ENCODE data around the gene L1CAM. TPM values are rescaled to one million over a fixed set of nuclear protein-coding genes. Genes with fewer than 3 reads are reported as not detected.

L1CAM gene
- total and polyA plus RNA-seq, 2 of the 8 experiments (the other 6 are each of a cell fraction or from before 2014, with no cell fraction given), result 11.0 to 43.0 TPM

DNA sequence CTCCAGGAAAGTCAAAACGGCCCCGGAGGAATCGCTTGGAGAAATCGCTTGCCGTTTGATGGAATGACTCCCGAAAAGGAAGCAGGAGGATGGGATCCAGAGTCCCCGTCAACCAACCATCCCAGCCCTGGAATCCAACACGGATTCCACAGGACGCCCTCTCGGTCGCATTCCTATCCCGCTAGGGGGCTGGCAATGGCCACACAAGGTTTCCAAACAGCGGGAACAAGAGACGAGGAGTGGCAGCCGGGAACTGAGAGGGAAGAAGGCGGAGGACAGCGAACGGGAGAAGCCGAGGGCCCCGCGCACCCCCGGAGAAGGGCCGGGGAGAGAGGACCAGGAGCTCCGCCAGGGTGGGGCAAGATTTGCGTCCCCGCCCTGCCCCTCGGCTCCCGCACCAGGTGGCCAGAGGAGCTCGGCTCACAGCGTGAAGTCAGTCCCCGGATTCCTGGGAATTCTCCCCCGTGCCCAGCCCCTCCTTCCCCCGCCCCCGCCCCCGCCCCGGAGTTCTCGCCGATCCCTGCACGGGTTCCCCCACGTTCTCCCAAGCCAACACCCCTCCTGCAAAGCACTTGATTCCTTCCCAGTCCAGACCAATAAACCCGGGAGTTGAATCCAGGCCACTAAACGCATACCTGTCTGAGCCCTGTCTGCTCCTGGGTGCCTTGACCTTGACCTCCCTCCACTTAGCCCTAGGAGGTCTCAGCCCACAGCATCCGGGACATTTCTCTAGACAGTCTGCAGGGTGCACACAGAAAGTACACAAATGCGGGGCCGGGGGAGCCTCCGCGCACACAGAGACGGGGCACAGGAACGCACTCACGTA is 57.0 kb downstream of the L1CAM start:
- ChIA-PET POLR2A (ENCODE audit: partially characterized antibody) (interaction anchor here (0.8 to 3.6 kb wide), 5 partner anchors 10 to 61 kb away, joined by 3 to 23 read pairs (median 3); no protein-coding TSS in a partner anchor), CTCF (ENCODE audit: partially characterized antibody) (interaction anchor here (0.9 to 1.8 kb wide), 3 partner anchors 22 to 96 kb away, joined by 4 to 6 read pairs (median 5); partner anchors contain the start of gene ARHGAP4)
- Histone ChIP-seq H4K5ac (ENCODE audit: insufficient read length, low read depth, low read length) (peak overlapping the region; percentile 10), H3K9ac (replicated peaks in 1 of 4; ENCODE audit: extremely low read depth in 1 of 4, low read depth in 3 of 4, low read length in 3 of 4) (peak overlapping the region in 2 of 4 experiments; percentile 24 to 41; a peak in 4 of 7 replicates), H2BK12ac (ENCODE audit: low read depth, low read length) (no peak overlapping the region), H2BK120ac (replicated peaks; ENCODE audit: low read depth, low read length) (no peak overlapping the region), H2BK15ac (ENCODE audit: low read length) (no peak overlapping the region), H2AK5ac (ENCODE audit: low read depth, low read length) (0 out of 2 replicates have a peak overlapping the region, but pooled peaks have one; percentile 6), H3K4me2 (ENCODE audit: insufficient read depth in 1 of 2, low read depth in 2 of 2, low read length in 2 of 2) (peak overlapping the region; percentile 61 to 75), H3K14ac (ENCODE audit: insufficient read length) (no peak overlapping the region), H3K23ac (ENCODE audit: insufficient read length) (no peak overlapping the region), H4K91ac (replicated peaks; ENCODE audit: insufficient read length, low read length) (peak overlapping the region; percentile 44), H3K23me2 (ENCODE audit: low read depth, low read length) (no peaks in the 10 kb centered on the region), H3K79me2 (ENCODE audit: control insufficient read depth in 1 of 2, insufficient read depth in 2 of 2, low read length in 2 of 2) (peaks cover 20 to 52% of the 10 kb centered on the region in 2 experiments; a peak in 3 of 4 replicates), H3K27me3 (replicated peaks in 1 of 4; ENCODE audit: control insufficient read depth in 3 of 4, extremely low read depth in 1 of 4, insufficient read depth in 3 of 4, low read length in 3 of 4) (peaks cover 0 to 6% (median 2%) of the 10 kb centered on the region in 4 experiments; a peak in 3 of 7 replicates), H3K18ac (ENCODE audit: extremely low read depth, low read length) (peak overlapping the region; percentile 90), H3K9me3 (ENCODE audit: insufficient read depth in 2 of 2, low read depth in 1 of 2, low read length in 1 of 2) (no peaks in the 10 kb centered on the region), H4K8ac (ENCODE audit: extremely low read depth, insufficient read depth, low read length) (peak overlapping the region; percentile 48; the same call in 1 of the 2 replicates), H3K36me3 (ENCODE audit: control insufficient read depth in 2 of 4, insufficient read depth in 4 of 4, low read length in 3 of 4) (no peaks in the 10 kb centered on the region), H3K79me1 (ENCODE audit: low read depth, low read length) (no peaks in the 10 kb centered on the region), H4K20me1 (replicated peaks in 1 of 2; ENCODE audit: control insufficient read depth in 1 of 2, insufficient read depth in 2 of 2, low read length in 2 of 2) (peaks cover 0 to 2% of the 10 kb centered on the region in 2 experiments), H3K4ac (replicated peaks; ENCODE audit: insufficient read length, low read depth, low read length) (no peak overlapping the region), H2AFZ (ENCODE audit: low read length) (no peak overlapping the region), H3K4me3 (ENCODE audit: extremely low read depth in 1 of 4, insufficient read depth in 2 of 4, low read depth in 3 of 4, low read length in 4 of 4) (peak overlapping the region; percentile 52 to 78 (median 58)), H3K4me1 (replicated peaks in 1 of 4; ENCODE audit: control insufficient read depth in 3 of 4, insufficient read depth in 4 of 4, low read length in 3 of 4) (peaks cover 6 to 22% (median 15%) of the 10 kb centered on the region in 4 experiments; a peak in 6 of 7 replicates), H3K27ac (ENCODE audit: low read depth, low read length) (peak overlapping the region; percentile 29; the same call in 1 of the 2 replicates), H2BK20ac (ENCODE audit: low read length) (no peak overlapping the region), H3K56ac (replicated peaks; ENCODE audit: insufficient read length, low read depth, low read length) (peak overlapping the region; percentile 59), H2BK5ac (ENCODE audit: low read depth, low read length) (peak overlapping the region; percentile 87)
- DNase-seq (ENCODE audit: low read depth in 1 of 2, low spot score in 2 of 2) (peak in 1 of 2 experiments; percentile 69), FAIRE-seq (peak; percentile 87)
- WGBS, 2 experiments (ENCODE audit: extremely low coverage in 1 of 2, insufficient coverage in 1 of 2, insufficient read length in 1 of 2, insufficient replicate concordance in 2 of 2, low coverage in 1 of 2, low lambda C conversion rate in 2 of 2, missing lambda C conversion rate in 1 of 2), result 1% methylated on average over 15 of the region's 50 CpGs; no CpG with 5 or more reads in 1 of the 2 experiments
- TF ChIP-seq ASH2L (IDR thresholded peaks at IDR 0.05; ENCODE audit: low read length) (peak; percentile 5), RBBP5 (IDR thresholded peaks at IDR 0.05; ENCODE audit: borderline replicate concordance, low read depth, low read length) (no peak), POU5F1 (IDR thresholded peaks at IDR 0.05; ENCODE audit: low read depth, low read length) (no peak), SIN3A (conservative IDR thresholded peaks at IDR 0.05 in 1 of 2, IDR thresholded peaks at IDR 0.05 in 1 of 2; ENCODE audit: low read depth in 1 of 2, low read length in 2 of 2) (0 out of 4 replicates have a peak, but pooled peaks of 1 of the 2 experiments have one; percentile 12), FOSL1 (IDR thresholded peaks at IDR 0.05; ENCODE audit: insufficient read depth, low read depth, low read length) (no peak), EZH2 (IDR thresholded peaks at IDR 0.05; ENCODE audit: low read depth, low read length, severe bottlenecking) (no peak), NANOG (IDR thresholded peaks at IDR 0.05; ENCODE audit: insufficient read depth, low read depth, low read length, poor library complexity, severe bottlenecking) (no peak), CREB1 (IDR thresholded peaks at IDR 0.05) (no peak), CBX5 (IDR thresholded peaks at IDR 0.05; ENCODE audit: low read depth, low read length) (no peak), SAP30 (IDR thresholded peaks at IDR 0.05; ENCODE audit: insufficient read depth, insufficient replicate concordance, low read length) (no peak)
